Panc1 (cell line): ENCODE results near the gene MAML3. TPM values are rescaled to one million over a fixed set of nuclear protein-coding genes. Genes with fewer than 3 reads are reported as not detected.
A peak's percentile ranks its signal among the peaks of the same experiment; 100 is the strongest.

ENCODE experiments used
- ATAC-seq: fragments of 200-7000 bp; cut with Tn5 transposase; 2 replicates; pipeline ENCODE4 v1.9.1; 2020; ENCODE audit warnings: mild to moderate bottlenecking, moderate library complexity
- BruUV-seq: library from RNA; stranded (reverse); fragments of 400-500 nt; replicated peaks from 2 replicates; lab custom pipeline; 2021; lab: Mats Ljungman, UMichigan
- CTCF ChIA-PET: fragments of 300-600 bp; sonication (Branson Sonifier 250); formaldehyde crosslinking; loops from one replicate; lab custom pipeline; 2022; ENCODE audit warnings: antibody characterized with exemption; lab: Charles Lee
- POLR2A ChIA-PET: fragments of 300-600 bp; sonication (Branson Sonifier 250); formaldehyde crosslinking; loops from one replicate; lab custom pipeline; 2022; ENCODE audit warnings: antibody characterized with exemption; lab: Charles Lee
- DNase-seq: peaks from one replicate; pipeline ENCODE4 v3.0.0-alpha.2; 2010; ENCODE audit warnings: low read depth, low spot score
- H3K27ac ChIP-seq: 2 replicates; pipeline ENCODE4 v1.5.1; 2011; ENCODE audit warnings: mild to moderate bottlenecking, low read length, inconsistent platforms
- H3K27me3 ChIP-seq: fragments of 200-500 bp; sonication (Bioruptor generic); 2 replicates; pipeline ENCODE4 v1.6.0; 2014; ENCODE audit warnings: low read length, inconsistent platforms; ENCODE audit not compliant: control insufficient read depth, insufficient read depth
- H3K36me3 ChIP-seq: fragments of 200-500 bp; sonication (Bioruptor generic); 2 replicates; pipeline ENCODE4 v1.5.1; 2014; ENCODE audit warnings: inconsistent platforms, mild to moderate bottlenecking, low read length, moderate library complexity; ENCODE audit not compliant: control insufficient read depth, insufficient read depth
- H3K4me1 ChIP-seq: 2 replicates; pipeline ENCODE4 v1.5.1; 2011; ENCODE audit warnings: inconsistent platforms, mild to moderate bottlenecking, low read length, moderate library complexity; ENCODE audit not compliant: control insufficient read depth, insufficient read depth
- H3K4me3 ChIP-seq, 2 experiments: 2 replicates each; pipeline ENCODE4 v1.5.1; 2011 to 2012; ENCODE audit warnings: low read depth in 2 of 2, low read length in 2 of 2, mild to moderate bottlenecking in 2 of 2, inconsistent platforms in 1 of 2, moderate library complexity in 1 of 2
- H3K9me3 ChIP-seq: fragments of 200-500 bp; sonication (Bioruptor generic); 2 replicates; pipeline ENCODE4 v1.5.1; 2014; ENCODE audit warnings: low read depth, mild to moderate bottlenecking, inconsistent platforms, low read length, moderate library complexity; ENCODE audit not compliant: control insufficient read depth, insufficient read depth
- POLR2AphosphoS5 ChIP-seq: IDR thresholded peaks from 2 replicates; pipeline ENCODE4 v1.6.1; 2012; ENCODE audit warnings: mild to moderate bottlenecking, low read depth, low read length, moderate library complexity
- SIN3A ChIP-seq: IDR thresholded peaks from 2 replicates; pipeline ENCODE4 v1.6.1; 2012; ENCODE audit warnings: low read depth, mild to moderate bottlenecking, low read length, moderate library complexity, borderline replicate concordance; ENCODE audit not compliant: insufficient read depth
- TCF7L2 ChIP-seq: IDR thresholded peaks from 2 replicates; pipeline ENCODE4 v1.6.1; 2011; ENCODE audit warnings: mild to moderate bottlenecking, low read depth, low read length, inconsistent platforms
- in situ Hi-C: cut with HindIII; loops from 2 replicates; pipeline ENCODE4 v1.10.0; 2016; ENCODE audit warnings: low sequenced_read_pairs, low pct_unique_long_range_greater_than_20kb
- intact Hi-C: fragments of 100-400 bp; cut with micrococcal nuclease; formaldehyde crosslinking; loops from one replicate; pipeline ENCODE4 v1.10.0; 2022; ENCODE audit not compliant: unreplicated experiment
- total RNA-seq: library from RNA; stranded (reverse); gene quantifications from one replicate; pipeline ENCODE4 v1.2.1, GENCODE V29; 2021; ENCODE audit not compliant: unreplicated experiment
- TF ChIP-seq, protein P1 (sequence below): fragments of 450-650 bp; IDR thresholded peaks from 2 replicates; pipeline ENCODE4 v1.5.1; 2017; ENCODE audit warnings: mild to moderate bottlenecking
- TF ChIP-seq, protein P2 (sequence below), 2 experiments: IDR thresholded peaks; 2 replicates each; pipeline ENCODE4 v1.6.1; 2011 to 2012; ENCODE audit warnings: low read depth in 2 of 2, control low read depth in 1 of 2, low read length in 1 of 2, mild to moderate bottlenecking in 1 of 2, moderate library complexity in 1 of 2; ENCODE audit not compliant: insufficient read depth in 1 of 2

Gene MAML3
- total RNA-seq, 1 experiment from 2014 or later, result 7.7 TPM

DNA sequence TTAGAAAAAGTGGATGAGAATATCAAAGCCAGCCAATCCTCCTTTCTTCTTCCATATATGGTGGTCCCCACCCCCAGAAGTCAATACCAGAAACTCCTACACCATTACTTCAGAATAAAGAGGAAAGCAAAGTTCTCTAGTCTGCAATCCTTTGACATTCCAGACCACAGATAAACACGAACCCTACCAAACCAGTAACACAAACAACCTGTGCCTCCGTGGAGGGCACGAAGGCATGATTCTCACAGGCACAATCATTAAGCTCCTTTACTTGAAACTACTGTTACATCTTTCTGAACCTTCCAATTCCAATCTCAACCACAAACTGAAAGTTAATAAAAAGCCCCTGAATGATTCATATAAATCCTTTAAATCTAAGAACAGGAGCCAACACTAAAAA is 16.3 kb downstream of the MAML3 start:
- DNase-seq (no peak), ATAC-seq (0 out of 2 replicates have a peak, but pooled peaks have one; percentile 28)
- TF ChIP-seq, protein P1, sequence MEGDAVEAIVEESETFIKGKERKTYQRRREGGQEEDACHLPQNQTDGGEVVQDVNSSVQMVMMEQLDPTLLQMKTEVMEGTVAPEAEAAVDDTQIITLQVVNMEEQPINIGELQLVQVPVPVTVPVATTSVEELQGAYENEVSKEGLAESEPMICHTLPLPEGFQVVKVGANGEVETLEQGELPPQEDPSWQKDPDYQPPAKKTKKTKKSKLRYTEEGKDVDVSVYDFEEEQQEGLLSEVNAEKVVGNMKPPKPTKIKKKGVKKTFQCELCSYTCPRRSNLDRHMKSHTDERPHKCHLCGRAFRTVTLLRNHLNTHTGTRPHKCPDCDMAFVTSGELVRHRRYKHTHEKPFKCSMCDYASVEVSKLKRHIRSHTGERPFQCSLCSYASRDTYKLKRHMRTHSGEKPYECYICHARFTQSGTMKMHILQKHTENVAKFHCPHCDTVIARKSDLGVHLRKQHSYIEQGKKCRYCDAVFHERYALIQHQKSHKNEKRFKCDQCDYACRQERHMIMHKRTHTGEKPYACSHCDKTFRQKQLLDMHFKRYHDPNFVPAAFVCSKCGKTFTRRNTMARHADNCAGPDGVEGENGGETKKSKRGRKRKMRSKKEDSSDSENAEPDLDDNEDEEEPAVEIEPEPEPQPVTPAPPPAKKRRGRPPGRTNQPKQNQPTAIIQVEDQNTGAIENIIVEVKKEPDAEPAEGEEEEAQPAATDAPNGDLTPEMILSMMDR, result no peak
- no peak for TF ChIP-seq SIN3A
- TF ChIP-seq, protein P2, sequence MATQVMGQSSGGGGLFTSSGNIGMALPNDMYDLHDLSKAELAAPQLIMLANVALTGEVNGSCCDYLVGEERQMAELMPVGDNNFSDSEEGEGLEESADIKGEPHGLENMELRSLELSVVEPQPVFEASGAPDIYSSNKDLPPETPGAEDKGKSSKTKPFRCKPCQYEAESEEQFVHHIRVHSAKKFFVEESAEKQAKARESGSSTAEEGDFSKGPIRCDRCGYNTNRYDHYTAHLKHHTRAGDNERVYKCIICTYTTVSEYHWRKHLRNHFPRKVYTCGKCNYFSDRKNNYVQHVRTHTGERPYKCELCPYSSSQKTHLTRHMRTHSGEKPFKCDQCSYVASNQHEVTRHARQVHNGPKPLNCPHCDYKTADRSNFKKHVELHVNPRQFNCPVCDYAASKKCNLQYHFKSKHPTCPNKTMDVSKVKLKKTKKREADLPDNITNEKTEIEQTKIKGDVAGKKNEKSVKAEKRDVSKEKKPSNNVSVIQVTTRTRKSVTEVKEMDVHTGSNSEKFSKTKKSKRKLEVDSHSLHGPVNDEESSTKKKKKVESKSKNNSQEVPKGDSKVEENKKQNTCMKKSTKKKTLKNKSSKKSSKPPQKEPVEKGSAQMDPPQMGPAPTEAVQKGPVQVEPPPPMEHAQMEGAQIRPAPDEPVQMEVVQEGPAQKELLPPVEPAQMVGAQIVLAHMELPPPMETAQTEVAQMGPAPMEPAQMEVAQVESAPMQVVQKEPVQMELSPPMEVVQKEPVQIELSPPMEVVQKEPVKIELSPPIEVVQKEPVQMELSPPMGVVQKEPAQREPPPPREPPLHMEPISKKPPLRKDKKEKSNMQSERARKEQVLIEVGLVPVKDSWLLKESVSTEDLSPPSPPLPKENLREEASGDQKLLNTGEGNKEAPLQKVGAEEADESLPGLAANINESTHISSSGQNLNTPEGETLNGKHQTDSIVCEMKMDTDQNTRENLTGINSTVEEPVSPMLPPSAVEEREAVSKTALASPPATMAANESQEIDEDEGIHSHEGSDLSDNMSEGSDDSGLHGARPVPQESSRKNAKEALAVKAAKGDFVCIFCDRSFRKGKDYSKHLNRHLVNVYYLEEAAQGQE (IDR thresholded peaks at IDR 0.05; ENCODE audit: insufficient read depth in 1 of 2, low read depth in 2 of 2, low read length in 1 of 2), result no peak
- no peak for TF ChIP-seq POLR2AphosphoS5
- no peak for TF ChIP-seq TCF7L2
- in situ Hi-C loops, result no loop called here
- Histone ChIP-seq H3K27me3 (no peaks in the 10 kb centered on the region), H3K27ac (peak overlapping the region; percentile 83), H3K4me3 (peak overlapping the region in 1 of 2 experiments; percentile 9; a peak in 3 of 4 replicates), H3K36me3 (no peaks in the 10 kb centered on the region), H3K9me3 (no peaks in the 10 kb centered on the region), H3K4me1 (peaks cover 63% of the 10 kb centered on the region)
- no TSS peak for BruUV-seq
- intact Hi-C loops, result no loop called here
- ChIA-PET CTCF (no interaction called here), POLR2A (interaction anchor here (0.6 to 0.9 kb wide), 2 partner anchors 11 to 314 kb away, joined by 3 to 5 read pairs; no protein-coding TSS in a partner anchor)

DNA sequence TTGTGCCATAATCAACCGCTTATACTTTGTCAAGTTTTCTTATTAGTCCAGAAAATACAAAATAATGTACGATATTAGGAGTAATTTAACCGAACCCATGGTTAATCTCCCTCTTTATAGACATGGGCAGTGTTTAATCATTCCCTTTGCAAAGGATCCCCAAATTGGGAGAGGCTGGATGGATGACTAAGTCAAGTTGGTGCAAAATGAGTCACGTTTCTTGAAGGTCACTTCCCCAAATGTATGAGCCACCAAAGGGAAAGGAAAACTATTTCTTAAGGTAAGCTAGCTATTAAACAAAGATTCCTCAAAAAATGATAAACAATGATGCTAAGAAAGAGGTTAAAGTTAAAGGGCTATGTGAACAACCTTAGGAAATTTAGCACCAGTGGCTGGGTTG is 17.5 kb downstream of the MAML3 start:
- no peaks in the 10 kb centered on the region for H3K9me3 ChIP-seq
- H3K27ac ChIP-seq, result peak overlapping the region; percentile 84
- intact Hi-C loops, result no loop called here
- no peak overlapping the region for H3K4me3 ChIP-seq
- TF ChIP-seq, protein P2 (IDR thresholded peaks at IDR 0.05; ENCODE audit: insufficient read depth in 1 of 2, low read depth in 2 of 2, low read length in 1 of 2), result no peak
- TF ChIP-seq, protein P1, result no peak
- TF ChIP-seq TCF7L2 (no peak), POLR2AphosphoS5 (no peak), SIN3A (no peak)
- peaks cover 70% of the 10 kb centered on the region for H3K4me1 ChIP-seq
- ChIA-PET POLR2A (no interaction called here), CTCF (no interaction called here)
- ATAC-seq (no peak), DNase-seq (no peak)
- in situ Hi-C loops, result no loop called here
- H3K36me3 ChIP-seq, result no peaks in the 10 kb centered on the region
- no peaks in the 10 kb centered on the region for H3K27me3 ChIP-seq
- no TSS peak for BruUV-seq
